Endodermal cell (in vitro differentiated cells): ENCODE measurements around the gene C15orf40. TPM values are rescaled to one million over a fixed set of nuclear protein-coding genes. Genes with fewer than 3 reads are reported as not detected.
A peak's percentile ranks its signal among the peaks of the same experiment; 100 is the strongest.
"Not testable (repeated sequence)": the region's sequence is repeated elsewhere in the genome, so short reads cannot be mapped to it uniquely, and the experiment has no call there.

Experiments used
- DNase-seq: peaks from one replicate; pipeline ENCODE4 v3.0.0-alpha.2; 2017
- H3K27ac ChIP-seq: 2 replicates; pipeline ENCODE4 v1.5.1; 2013; ENCODE audit warnings: mild to moderate bottlenecking, low read depth, low read length, moderate library complexity
- H3K27me3 ChIP-seq: 2 replicates; pipeline ENCODE4 v1.6.1; 2013; ENCODE audit warnings: mild to moderate bottlenecking, low read length, moderate library complexity; ENCODE audit not compliant: insufficient read depth, control insufficient read depth, poor library complexity, severe bottlenecking
- H3K36me3 ChIP-seq: 2 replicates; pipeline ENCODE4 v1.7.0; 2013; ENCODE audit warnings: mild to moderate bottlenecking, low read length, moderate library complexity; ENCODE audit not compliant: control insufficient read depth, insufficient read depth
- H3K4me1 ChIP-seq: one replicate; pipeline ENCODE4 v1.7.0; 2013; ENCODE audit warnings: low read length; ENCODE audit not compliant: control insufficient read depth, insufficient read depth
- H3K4me3 ChIP-seq: 2 replicates; pipeline ENCODE4 v1.5.1; 2013; ENCODE audit warnings: mild to moderate bottlenecking, low read length, moderate library complexity
- H3K9ac ChIP-seq: 2 replicates; pipeline ENCODE4 v1.6.1; 2013; ENCODE audit warnings: mild to moderate bottlenecking, low read length, moderate library complexity; ENCODE audit not compliant: poor library complexity, severe bottlenecking; ENCODE audit errors: extremely low read depth
- H3K9me3 ChIP-seq: 2 replicates; pipeline ENCODE4 v1.6.1; 2013; ENCODE audit warnings: mild to moderate bottlenecking, low read length, moderate library complexity; ENCODE audit not compliant: control insufficient read depth
- H3K27ac Mint-ChIP-seq: 2 replicates; pipeline ENCODE4 v1.8.0; 2020; ENCODE audit warnings: mixed read lengths
- H3K27me3 Mint-ChIP-seq: 2 replicates; pipeline ENCODE4 v1.8.0; 2021; ENCODE audit warnings: mild to moderate bottlenecking, mixed read lengths; ENCODE audit not compliant: insufficient read depth
- H3K36me3 Mint-ChIP-seq: 2 replicates; pipeline ENCODE4 v1.8.0; 2020; ENCODE audit warnings: low read depth, mixed read lengths
- H3K4me1 Mint-ChIP-seq: 2 replicates; pipeline ENCODE4 v1.8.0; 2020; ENCODE audit warnings: mixed read lengths
- H3K4me3 Mint-ChIP-seq: 2 replicates; pipeline ENCODE4 v1.8.0; 2020; ENCODE audit warnings: mild to moderate bottlenecking, moderate library complexity, mixed read lengths
- H3K9me3 Mint-ChIP-seq: 2 replicates; pipeline ENCODE4 v1.8.0; 2020; ENCODE audit warnings: mild to moderate bottlenecking, mixed read lengths
- CTCF ChIP-seq: fragments of 200-600 bp; sonication (generic); conservative IDR thresholded peaks from 2 replicates; pipeline ENCODE4 v1.5.0; 2021; ENCODE audit warnings: antibody characterized with exemption, mild to moderate bottlenecking
- WGBS, 2 experiments: methylation state at CpG; one replicate each; pipeline versions ENCODE4 v1.1.5 to v1.1.7; 2013; ENCODE audit warnings: missing lambda C conversion rate in 2 of 2, mixed read lengths in 1 of 2; ENCODE audit not compliant: insufficient coverage in 1 of 2, insufficient read length in 1 of 2; 5-methylcytosine and 5-hydroxymethylcytosine counted together
- total RNA-seq, 2 donors: library from RNA; stranded (reverse); fragmentation: NEBNext Ultra II Directional in 1 of 2; extraction: Animal tissue kit (Norgen Biotek cat#: 25700) in 1 of 2; gene quantifications; 2 replicates in 1 of 2; 3 replicates in 1 of 2; pipeline ENCODE4 v1.2.1, GENCODE V29; 2021

C15orf40 gene
- total RNA-seq, 2 donors from 2014 or later, result 15.5 to 17.7 TPM

- H3K4me1 ChIP-seq, result peaks cover 6% of the 10 kb centered on the region
- Mint-ChIP-seq H3K27ac (peak overlapping the region; percentile 95), H3K36me3 (peaks cover 38% of the 10 kb centered on the region), H3K9me3 (peaks cover 19% of the 10 kb centered on the region), H3K27me3 (peaks cover 2% of the 10 kb centered on the region), H3K4me1 (peaks cover 9% of the 10 kb centered on the region), H3K4me3 (peak overlapping the region; percentile 97)
- H3K27me3 ChIP-seq, result no peaks in the 10 kb centered on the region
- peaks cover 38% of the 10 kb centered on the region for H3K36me3 ChIP-seq
- no peaks in the 10 kb centered on the region for H3K9me3 ChIP-seq
- DNase-seq, result peak; percentile 91
- TF ChIP-seq CTCF, result peak; percentile 87
- peak overlapping the region; percentile 77 for H3K9ac ChIP-seq
- H3K27ac ChIP-seq, result peak overlapping the region; percentile 67
- H3K4me3 ChIP-seq, result peak overlapping the region; percentile 98
- 18% methylated on average over 14 to 15 of the region's 15 CpGs for WGBS, 2 experiments
Observed at GRCh38 chr15:83010709-83011270, 649 bp downstream of the C15orf40 start.

- H3K9me3 ChIP-seq, H3K4me1 ChIP-seq, H3K27ac ChIP-seq, H3K4me3 Mint-ChIP-seq, H3K27me3 Mint-ChIP-seq, H3K9ac ChIP-seq, H3K27ac Mint-ChIP-seq, H3K4me3 ChIP-seq, H3K27me3 ChIP-seq, DNase-seq: not testable (repeated sequence)
- H3K9me3 Mint-ChIP-seq, result peaks cover 18% of the 10 kb centered on the region
- peaks cover 13% of the 10 kb centered on the region for H3K36me3 Mint-ChIP-seq
- peaks cover 12% of the 10 kb centered on the region for H3K36me3 ChIP-seq
- 90 to 92% methylated on average over 3 of the region's 3 CpGs for WGBS, 2 experiments
- H3K4me1 Mint-ChIP-seq, result peaks cover 12% of the 10 kb centered on the region
Observed at GRCh38 chr15:83000672-83001031, 10.8 kb downstream of the C15orf40 start.

GRCh38 chr15:82999905-83000671, 11.4 kb downstream of the C15orf40 start:
- no peak overlapping the region for H3K9ac ChIP-seq
- H3K4me1 ChIP-seq, result peaks cover 3% of the 10 kb centered on the region
- peaks cover 9% of the 10 kb centered on the region for H3K36me3 ChIP-seq
- H3K27me3 ChIP-seq, result no peaks in the 10 kb centered on the region
- peaks cover 5% of the 10 kb centered on the region for H3K9me3 ChIP-seq
- peak; percentile 62 for DNase-seq
- WGBS, 2 experiments, result 47 to 59% methylated on average over 6 of the region's 6 CpGs
- Mint-ChIP-seq H3K27me3 (peaks cover 2% of the 10 kb centered on the region), H3K4me3 (no peak overlapping the region), H3K36me3 (peaks cover 12% of the 10 kb centered on the region), H3K4me1 (peaks cover 15% of the 10 kb centered on the region), H3K27ac (no peak overlapping the region), H3K9me3 (peaks cover 19% of the 10 kb centered on the region)
- H3K27ac ChIP-seq, result no peak overlapping the region
- H3K4me3 ChIP-seq, result no peak overlapping the region
- peak; percentile 79 for TF ChIP-seq CTCF
